KMS-11 (cell line): ENCODE data around the gene SPNS3.

Source experiments
- H2AFZ ChIP-seq: fragments of 200-600 bp; sonication (generic); 2 replicates; pipeline ENCODE4 v1.6.1; 2016; ENCODE audit warnings: antibody characterized with exemption, mixed run types, low read depth
- H3K27ac ChIP-seq: fragments of 200-600 bp; sonication (generic); 2 replicates; pipeline ENCODE4 v1.6.1; 2016; ENCODE audit warnings: mild to moderate bottlenecking, mixed run types
- H3K27me3 ChIP-seq: fragments of 200-600 bp; sonication (generic); 2 replicates; pipeline ENCODE4 v1.6.1; 2017; ENCODE audit warnings: mild to moderate bottlenecking, low read depth, mixed run types, moderate library complexity; ENCODE audit not compliant: insufficient read depth
- H3K36me3 ChIP-seq: fragments of 200-600 bp; sonication (generic); 2 replicates; pipeline ENCODE4 v1.6.1; 2017; ENCODE audit warnings: mild to moderate bottlenecking, mixed run types; ENCODE audit not compliant: insufficient read depth
- H3K4me1 ChIP-seq: fragments of 200-600 bp; sonication (generic); 2 replicates; pipeline ENCODE4 v1.6.1; 2016; ENCODE audit warnings: mild to moderate bottlenecking, low read depth, mixed run types; ENCODE audit not compliant: poor library complexity, severe bottlenecking
- H3K4me2 ChIP-seq: fragments of 200-600 bp; sonication (generic); 2 replicates; pipeline ENCODE4 v1.7.0; 2016; ENCODE audit warnings: mild to moderate bottlenecking, mixed run types
- H3K4me3 ChIP-seq: fragments of 200-600 bp; sonication (generic); IDR thresholded peaks from 2 replicates; pipeline ENCODE4 v1.6.1; 2017; ENCODE audit warnings: low read depth, low read length, mixed read lengths; ENCODE audit not compliant: insufficient read depth
- H3K79me2 ChIP-seq: fragments of 200-600 bp; sonication (generic); 2 replicates; pipeline ENCODE4 v1.6.1; 2016; ENCODE audit warnings: low read depth, mixed run types; ENCODE audit not compliant: insufficient read depth
- H3K9ac ChIP-seq: fragments of 200-600 bp; sonication (generic); 2 replicates; pipeline ENCODE4 v1.6.1; 2016; ENCODE audit warnings: mild to moderate bottlenecking, mixed run types
- H4K20me1 ChIP-seq: fragments of 200-600 bp; sonication (generic); 2 replicates; pipeline ENCODE4 v1.6.1; 2016; ENCODE audit warnings: mild to moderate bottlenecking, mixed run types; ENCODE audit not compliant: insufficient read depth
- TF ChIP-seq, protein P1 (sequence below): fragments of 200-600 bp; sonication (generic); conservative IDR thresholded peaks from 2 replicates; pipeline ENCODE4 v1.6.1; 2017; ENCODE audit warnings: low read depth, mild to moderate bottlenecking, antibody characterized with exemption, low read length, moderate library complexity, mixed read lengths

Gene SPNS3

GRCh38 chr17:4509923-4510617, 76.3 kb downstream of the SPNS3 start:
- H3K4me3 ChIP-seq, result no peak overlapping the region
- no peak overlapping the region for H3K27ac ChIP-seq
- H3K36me3 ChIP-seq, result no peaks in the 10 kb centered on the region
- no peaks in the 10 kb centered on the region for H4K20me1 ChIP-seq
- TF ChIP-seq, protein P1, sequence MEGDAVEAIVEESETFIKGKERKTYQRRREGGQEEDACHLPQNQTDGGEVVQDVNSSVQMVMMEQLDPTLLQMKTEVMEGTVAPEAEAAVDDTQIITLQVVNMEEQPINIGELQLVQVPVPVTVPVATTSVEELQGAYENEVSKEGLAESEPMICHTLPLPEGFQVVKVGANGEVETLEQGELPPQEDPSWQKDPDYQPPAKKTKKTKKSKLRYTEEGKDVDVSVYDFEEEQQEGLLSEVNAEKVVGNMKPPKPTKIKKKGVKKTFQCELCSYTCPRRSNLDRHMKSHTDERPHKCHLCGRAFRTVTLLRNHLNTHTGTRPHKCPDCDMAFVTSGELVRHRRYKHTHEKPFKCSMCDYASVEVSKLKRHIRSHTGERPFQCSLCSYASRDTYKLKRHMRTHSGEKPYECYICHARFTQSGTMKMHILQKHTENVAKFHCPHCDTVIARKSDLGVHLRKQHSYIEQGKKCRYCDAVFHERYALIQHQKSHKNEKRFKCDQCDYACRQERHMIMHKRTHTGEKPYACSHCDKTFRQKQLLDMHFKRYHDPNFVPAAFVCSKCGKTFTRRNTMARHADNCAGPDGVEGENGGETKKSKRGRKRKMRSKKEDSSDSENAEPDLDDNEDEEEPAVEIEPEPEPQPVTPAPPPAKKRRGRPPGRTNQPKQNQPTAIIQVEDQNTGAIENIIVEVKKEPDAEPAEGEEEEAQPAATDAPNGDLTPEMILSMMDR, result no peak
- H3K4me2 ChIP-seq, result no peak overlapping the region
- H2AFZ ChIP-seq, result no peak overlapping the region
- H3K79me2 ChIP-seq, result no peaks in the 10 kb centered on the region
- no peaks in the 10 kb centered on the region for H3K4me1 ChIP-seq
- peaks cover 4% of the 10 kb centered on the region; the same call in 1 of the 2 replicates for H3K27me3 ChIP-seq
- H3K9ac ChIP-seq, result no peak overlapping the region

- TF ChIP-seq, protein P1, result no peak
- no peak overlapping the region for H3K27ac ChIP-seq
- H3K4me2 ChIP-seq, result no peak overlapping the region
- H3K36me3 ChIP-seq, result no peaks in the 10 kb centered on the region
- H4K20me1 ChIP-seq, result no peaks in the 10 kb centered on the region
- H3K9ac ChIP-seq, result no peak overlapping the region
- no peaks in the 10 kb centered on the region for H3K79me2 ChIP-seq
- no peak overlapping the region for H2AFZ ChIP-seq
- H3K4me1 ChIP-seq, result no peaks in the 10 kb centered on the region
- no peak overlapping the region for H3K4me3 ChIP-seq
- H3K27me3 ChIP-seq, result peaks cover 4% of the 10 kb centered on the region; the same call in 1 of the 2 replicates
These were observed 76.8 kb downstream of the SPNS3 start for GRCh38 chr17:4510618-4510941.

- H3K4me1 ChIP-seq, result no peaks in the 10 kb centered on the region
- H3K4me2 ChIP-seq, result no peak overlapping the region
- H4K20me1 ChIP-seq, result no peaks in the 10 kb centered on the region
- H3K4me3 ChIP-seq, result no peak overlapping the region
- H3K9ac ChIP-seq, result no peak overlapping the region
- H3K36me3 ChIP-seq, result no peaks in the 10 kb centered on the region
- peaks cover 4% of the 10 kb centered on the region; the same call in 1 of the 2 replicates for H3K27me3 ChIP-seq
- no peaks in the 10 kb centered on the region for H3K79me2 ChIP-seq
- TF ChIP-seq, protein P1, result no peak
- H2AFZ ChIP-seq, result no peak overlapping the region
- H3K27ac ChIP-seq, result no peak overlapping the region
These were observed 77.6 kb downstream of the SPNS3 start for GRCh38 chr17:4511199-4511932.

DNA sequence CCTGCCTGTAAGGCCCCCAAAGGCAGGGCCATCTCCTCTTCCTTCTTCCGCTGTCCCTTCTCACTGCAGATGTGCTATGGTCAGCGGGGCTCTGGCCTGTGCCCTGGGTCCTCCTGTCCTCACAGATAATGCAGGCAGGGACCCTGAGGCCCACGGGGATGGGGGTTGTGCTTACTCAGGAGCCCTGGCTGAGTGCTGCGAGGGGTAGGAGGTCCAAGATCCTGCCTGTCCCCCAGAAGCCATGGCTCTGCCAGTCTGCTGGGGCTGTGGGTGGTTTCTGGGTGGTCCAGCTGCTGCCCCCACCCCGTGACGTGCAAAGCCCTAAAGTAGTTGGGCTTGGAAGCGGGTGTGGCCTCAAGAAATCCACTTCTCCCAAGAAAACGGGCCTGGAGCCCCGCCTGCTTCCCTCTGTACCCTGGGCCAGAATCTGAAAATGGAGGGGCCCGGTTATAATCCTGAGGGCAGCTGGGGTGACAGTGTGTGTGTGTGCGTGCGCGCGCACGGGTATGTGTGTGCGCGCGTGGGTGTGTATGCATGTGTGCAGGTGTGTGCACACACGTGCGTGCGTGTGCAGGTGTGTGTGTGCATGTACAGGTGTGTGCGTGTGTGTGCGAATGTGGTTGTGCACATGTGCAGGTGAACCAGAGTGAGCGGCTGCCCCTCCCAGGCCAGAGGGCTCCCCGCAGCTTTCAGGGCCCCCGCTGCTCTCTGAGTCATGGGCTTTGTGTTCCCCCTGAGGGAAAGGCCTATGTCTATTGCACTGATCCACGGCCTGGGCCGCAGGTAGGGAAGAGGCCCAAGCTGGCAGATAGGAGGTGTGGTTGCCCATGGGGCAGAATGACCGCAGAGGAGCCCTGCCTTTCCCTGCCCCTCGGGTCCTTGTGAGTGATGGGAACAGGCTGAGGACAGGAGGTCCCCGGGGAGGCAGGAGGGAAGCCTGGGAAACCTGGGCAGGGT, 78.7 kb downstream of the SPNS3 start:
- Histone ChIP-seq H3K36me3 (no peaks in the 10 kb centered on the region), H3K27ac (no peak overlapping the region), H3K27me3 (peaks cover 4% of the 10 kb centered on the region; the same call in 1 of the 2 replicates), H4K20me1 (no peaks in the 10 kb centered on the region), H3K4me1 (no peaks in the 10 kb centered on the region), H3K9ac (no peak overlapping the region), H3K79me2 (no peaks in the 10 kb centered on the region), H3K4me2 (no peak overlapping the region), H3K4me3 (no peak overlapping the region), H2AFZ (no peak overlapping the region)
- TF ChIP-seq, protein P1, result no peak
